Suprapubic skin (tissue), 4 donors: Measurements from ENCODE around the gene TEX28. TPM values are rescaled to one million over a fixed set of nuclear protein-coding genes. Genes with fewer than 3 reads are reported as not detected.
"Not testable (repeated sequence)": the region's sequence is repeated elsewhere in the genome, so short reads cannot be mapped to it uniquely, and the experiment has no call there.

ENCODE experiments used
- DNase-seq, 2 donors: peaks; one replicate each; pipeline ENCODE4 v3.0.0-alpha.2; 2019; ENCODE audit warnings: low spot score in 2 of 2
- H3K27ac ChIP-seq: fragments of 200-600 bp; sonication (generic); one replicate; pipeline ENCODE4 v1.5.1; 2019
- H3K27me3 ChIP-seq: fragments of 200-600 bp; sonication (generic); one replicate; pipeline ENCODE4 v1.5.1; 2019
- H3K36me3 ChIP-seq: fragments of 200-600 bp; sonication (generic); one replicate; pipeline ENCODE4 v1.5.1; 2019
- H3K4me1 ChIP-seq: fragments of 200-600 bp; sonication (generic); one replicate; pipeline ENCODE4 v1.5.1; 2019
- H3K4me3 ChIP-seq: fragments of 200-600 bp; sonication (generic); one replicate; pipeline ENCODE4 v1.5.1; 2019; ENCODE audit warnings: mild to moderate bottlenecking
- H3K9me3 ChIP-seq: fragments of 200-600 bp; sonication (generic); one replicate; pipeline ENCODE4 v1.5.1; 2019
- WGBS: methylation state at CpG from one replicate; pipeline ENCODE4 v1.1.5; 2018; 5-methylcytosine and 5-hydroxymethylcytosine counted together
- total RNA-seq, 4 donors: library from RNA; depleted of rRNA; stranded (reverse); fragments of >200 nt; gene quantifications; one replicate each; pipeline ENCODE4 v1.1.0, GENCODE V29; 2016

TEX28 gene
- total RNA-seq, 4 donors from 2014 or later = 3.3 TPM; not detected in 3

DNA sequence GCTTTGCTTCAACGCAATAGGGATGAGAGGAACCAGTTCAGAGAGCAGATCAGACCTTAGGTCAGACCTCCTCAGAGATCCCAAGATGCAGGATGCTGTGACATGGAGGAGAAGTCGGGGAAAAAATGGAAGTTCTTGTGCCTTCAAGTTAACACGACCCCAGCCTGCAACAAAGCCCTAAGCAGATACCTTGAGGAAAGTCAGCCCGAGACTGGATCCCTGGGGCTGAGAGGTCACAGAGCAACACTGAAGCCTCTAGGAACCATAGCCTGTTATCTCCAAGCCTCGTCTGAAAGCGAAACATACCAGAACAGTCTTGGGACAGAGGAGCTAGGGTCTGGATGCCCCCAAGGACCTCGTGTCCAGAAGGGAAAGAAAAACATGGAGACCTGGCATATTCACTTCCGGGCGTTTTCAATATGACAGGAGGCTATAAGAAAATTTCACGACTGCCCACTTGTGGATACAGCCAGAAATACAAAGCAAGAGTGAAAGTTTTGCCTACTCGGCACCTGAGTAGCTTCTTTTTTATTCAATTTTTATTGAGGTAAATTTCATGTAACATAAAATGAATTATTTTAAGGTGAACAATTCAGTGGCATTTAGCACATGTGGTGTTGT is 55.9 kb downstream of the TEX28 start:
- 89% methylated on average over 1 of the region's 11 CpGs for WGBS

DNA sequence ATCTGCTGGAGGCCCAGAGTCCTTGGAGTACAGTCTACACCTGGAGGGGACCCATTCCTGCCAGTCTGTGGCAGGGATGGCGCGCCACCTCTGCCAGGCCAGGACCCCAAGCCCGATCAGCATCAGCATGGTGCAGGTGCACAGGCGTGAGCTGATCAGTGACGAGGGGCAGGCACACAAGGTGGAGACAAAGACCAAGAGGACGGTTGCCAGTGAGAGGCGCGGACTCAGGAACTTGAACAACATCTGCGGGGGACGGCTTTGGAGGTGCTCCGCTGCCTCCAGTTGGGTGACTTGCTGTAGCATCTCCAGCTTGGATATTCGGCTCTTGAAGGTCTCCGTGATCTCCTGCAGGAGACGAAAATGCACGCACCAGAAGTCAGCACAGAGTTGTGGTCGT is 61.3 kb downstream of the TEX28 start:
- not testable (repeated sequence) for H3K27me3 ChIP-seq, H3K9me3 ChIP-seq, H3K27ac ChIP-seq, H3K4me1 ChIP-seq, H3K4me3 ChIP-seq, DNase-seq, H3K36me3 ChIP-seq
- WGBS = no CpG with 5 or more reads among the region's 16 CpGs

More for the DNA sequence above, 55.9 kb downstream of the TEX28 start:
- not testable (repeated sequence) for H3K9me3 ChIP-seq, DNase-seq, H3K4me1 ChIP-seq, H3K27ac ChIP-seq, H3K36me3 ChIP-seq, H3K27me3 ChIP-seq, H3K4me3 ChIP-seq

- not testable (repeated sequence) for H3K27me3 ChIP-seq, H3K36me3 ChIP-seq, H3K4me1 ChIP-seq, H3K9me3 ChIP-seq, H3K27ac ChIP-seq, DNase-seq, H3K4me3 ChIP-seq
- no CpG with 5 or more reads among the region's 3 CpGs for WGBS
Measured at GRCh38 chrX:154231443-154231842, 63.5 kb downstream of the TEX28 start.

- H3K27me3 ChIP-seq, H3K9me3 ChIP-seq, H3K4me1 ChIP-seq, H3K4me3 ChIP-seq, DNase-seq, H3K27ac ChIP-seq, H3K36me3 ChIP-seq: not testable (repeated sequence)
- WGBS = no CpG with 5 or more reads among the region's 9 CpGs
Measured at GRCh38 chrX:154226706-154227105, 68.2 kb downstream of the TEX28 start.

DNA sequence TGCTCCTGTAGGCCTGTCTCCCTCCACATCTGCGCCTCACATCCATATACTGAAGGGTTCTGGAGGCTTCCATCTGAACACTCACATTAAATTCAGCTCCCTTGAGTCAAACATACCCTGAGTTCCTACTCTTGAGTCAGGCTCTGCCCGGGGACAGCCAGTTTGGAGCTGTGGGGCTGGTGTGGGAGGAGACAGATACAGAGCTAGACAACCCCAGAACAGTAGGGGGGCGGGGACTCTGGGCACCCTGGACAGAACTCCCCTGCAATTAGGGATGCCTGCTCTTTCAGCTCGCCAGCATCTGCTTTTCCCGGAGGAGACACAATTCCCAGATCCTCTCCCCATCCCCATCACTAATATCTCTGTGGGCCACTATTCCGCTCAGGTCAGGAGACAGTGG is 69.6 kb downstream of the TEX28 start:
- H3K27ac ChIP-seq, H3K36me3 ChIP-seq, H3K9me3 ChIP-seq, DNase-seq, H3K27me3 ChIP-seq, H3K4me3 ChIP-seq, H3K4me1 ChIP-seq: not testable (repeated sequence)
- no CpG with 5 or more reads among the region's 6 CpGs for WGBS

Other genes with a start within 250 kb of the TEX28 start
- 10 to 100 TPM; 19.7 to 76.0 (median 33.9) TPM for gene MECP2, start 197.4 kb downstream of the TEX28 start, total RNA-seq
- not detected for gene OPN1LW, start 150.9 kb downstream of the TEX28 start, total RNA-seq
- not detected for gene OPN1MW, start 112.5 kb downstream of the TEX28 start, total RNA-seq
- not detected for gene OPN1MW2, start 75.4 kb downstream of the TEX28 start, total RNA-seq
- not detected for gene OPN1MW3, start 37.5 kb downstream of the TEX28 start, total RNA-seq
- under 1 TPM in 3 of 4 donors, not detected in 1; 0.24 to 0.51 (median 0.34) TPM for gene TKTL1, start 671 bp upstream of the TEX28 start, total RNA-seq
- gene FLNA, start 79.5 kb upstream of the TEX28 start, total RNA-seq = 100 to 1,000 TPM; 374 to 402 (median 386) TPM
- gene EMD, start 84.2 kb upstream of the TEX28 start, total RNA-seq = 10 to 100 TPM; 34.4 to 57.0 (median 53.0) TPM
- gene RPL10, start 103.3 kb upstream of the TEX28 start, total RNA-seq = 1,000 to 10,000 TPM; 3,684 to 7,390 (median 6,600) TPM
- gene DNASE1L1, start 114.1 kb upstream of the TEX28 start, total RNA-seq = 10 to 100 TPM; 14.6 to 30.7 (median 21.2) TPM
- gene TAFAZZIN, start 116.4 kb upstream of the TEX28 start, total RNA-seq = 100 to 1,000 TPM in 1 of 4 donors, 10 to 100 TPM in 3; 37.7 to 122 (median 47.8) TPM
- 10 to 100 TPM; 47.0 to 64.4 (median 60.0) TPM for gene ATP6AP1, start 133.6 kb upstream of the TEX28 start, total RNA-seq
- 100 to 1,000 TPM in 1 of 4 donors, 10 to 100 TPM in 3; 64.9 to 115 (median 73.6) TPM for gene GDI1, start 142.0 kb upstream of the TEX28 start, total RNA-seq
- 10 to 100 TPM; 16.2 to 31.5 (median 23.3) TPM for gene FAM50A, start 149.0 kb upstream of the TEX28 start, total RNA-seq
- gene PLXNA3, start 163.2 kb upstream of the TEX28 start, total RNA-seq = 10 to 100 TPM; 12.0 to 52.0 (median 29.6) TPM
- 10 to 100 TPM in 3 of 4 donors, 1 to 10 TPM in 1; 8.0 to 44.4 (median 28.6) TPM for gene LAGE3, start 184.2 kb upstream of the TEX28 start, total RNA-seq
- 10 to 100 TPM; 25.8 to 50.5 (median 46.4) TPM for gene UBL4A, start 191.5 kb upstream of the TEX28 start, total RNA-seq
- 10 to 100 TPM; 16.5 to 45.0 (median 38.8) TPM for gene SLC10A3, start 195.5 kb upstream of the TEX28 start, total RNA-seq
- gene FAM3A, start 221.1 kb upstream of the TEX28 start, total RNA-seq = 10 to 100 TPM; 33.5 to 40.6 (median 36.6) TPM